Measurements from ENCODE around the gene SUN1. TPM values are rescaled to one million over a fixed set of nuclear protein-coding genes. Genes with fewer than 3 reads are reported as not detected.

The SUN1 gene
- total and polyA plus RNA-seq, 2 donors (not counting 3 experiments of a cell fraction or from before 2014, with no cell fraction given), result 158 to 410 TPM

- Histone ChIP-seq H3K79me2 (ENCODE audit: control insufficient read depth, insufficient read depth, low read length) (no peaks in the 10 kb centered on the region), H3K36me3 (ENCODE audit: control insufficient read depth in 2 of 2, extremely low read depth in 1 of 2, insufficient read depth in 2 of 2, low read length in 2 of 2) (no peaks in the 10 kb centered on the region), H4K20me1 (replicated peaks; ENCODE audit: control insufficient read depth, extremely low read depth, insufficient read depth, low read length) (no peaks in the 10 kb centered on the region), H3K9ac (replicated peaks; ENCODE audit: extremely low read depth, insufficient read depth, low read length) (no peak overlapping the region), H3K9me3 (replicated peaks; ENCODE audit: control insufficient read depth, insufficient read depth, low read length) (no peaks in the 10 kb centered on the region), H3K27ac (ENCODE audit: insufficient read depth, low read depth, low read length) (no peak overlapping the region), H2AFZ (ENCODE audit: low read depth, low read length) (no peak overlapping the region), H3K9me1 (replicated peaks; ENCODE audit: control insufficient read depth, extremely low read depth, insufficient read depth, low read length) (no peaks in the 10 kb centered on the region), H3K4me2 (ENCODE audit: insufficient read depth, low read length) (no peak overlapping the region), H3K4me3 (replicated peaks in 1 of 3; ENCODE audit: insufficient read depth in 1 of 3, low read depth in 1 of 3, low read length in 3 of 3) (no peak overlapping the region), H3K4me1 (ENCODE audit: control insufficient read depth, extremely low read depth, insufficient read depth, low read length) (no peaks in the 10 kb centered on the region), H3K27me3 (ENCODE audit: control insufficient read depth in 2 of 2, insufficient read depth in 2 of 2, low read length in 2 of 2) (peaks cover 6 to 11% of the 10 kb centered on the region in 2 experiments)
- intact Hi-C loops (cut with micrococcal nuclease), result loop anchor here (5.0 kb wide), 1 partner anchor 156 kb away; no protein-coding TSS in a partner anchor
- ChIA-PET POLR2A (no interaction called here), CTCF (interaction anchor here (1.6 to 2.2 kb wide), 3 partner anchors 47 to 270 kb away, joined by 5 to 9 read pairs (median 9); partner anchors contain the start of gene ADAP1)
- no peak for DNase-seq (ENCODE audit: low read depth, low spot score)
- no TSS peak for BruUV-seq (replicated peaks)
- TF ChIP-seq POLR2AphosphoS5 (IDR thresholded peaks at IDR 0.05; ENCODE audit: insufficient read depth, low read depth, low read length) (no peak), MYC (IDR thresholded peaks at IDR 0.05; ENCODE audit: low read depth, low read length) (no peak), GATA2 (IDR thresholded peaks at IDR 0.05; ENCODE audit: insufficient read depth, insufficient read length, low read depth, low read length) (no peak), JUN (IDR thresholded peaks at IDR 0.05; ENCODE audit: borderline replicate concordance, insufficient read depth, insufficient read length, low read depth) (no peak), FOS (IDR thresholded peaks at IDR 0.05; ENCODE audit: borderline replicate concordance, insufficient read depth, low read length) (no peak), EZH2 (IDR thresholded peaks at IDR 0.05; ENCODE audit: borderline replicate concordance, low read depth, low read length, severe bottlenecking) (no peak), MAX (IDR thresholded peaks at IDR 0.05; ENCODE audit: insufficient read depth, insufficient read length) (no peak), POLR2A (IDR thresholded peaks at IDR 0.05; ENCODE audit: low read depth, low read length) (no peak)
- TF ChIP-seq, protein P1, sequence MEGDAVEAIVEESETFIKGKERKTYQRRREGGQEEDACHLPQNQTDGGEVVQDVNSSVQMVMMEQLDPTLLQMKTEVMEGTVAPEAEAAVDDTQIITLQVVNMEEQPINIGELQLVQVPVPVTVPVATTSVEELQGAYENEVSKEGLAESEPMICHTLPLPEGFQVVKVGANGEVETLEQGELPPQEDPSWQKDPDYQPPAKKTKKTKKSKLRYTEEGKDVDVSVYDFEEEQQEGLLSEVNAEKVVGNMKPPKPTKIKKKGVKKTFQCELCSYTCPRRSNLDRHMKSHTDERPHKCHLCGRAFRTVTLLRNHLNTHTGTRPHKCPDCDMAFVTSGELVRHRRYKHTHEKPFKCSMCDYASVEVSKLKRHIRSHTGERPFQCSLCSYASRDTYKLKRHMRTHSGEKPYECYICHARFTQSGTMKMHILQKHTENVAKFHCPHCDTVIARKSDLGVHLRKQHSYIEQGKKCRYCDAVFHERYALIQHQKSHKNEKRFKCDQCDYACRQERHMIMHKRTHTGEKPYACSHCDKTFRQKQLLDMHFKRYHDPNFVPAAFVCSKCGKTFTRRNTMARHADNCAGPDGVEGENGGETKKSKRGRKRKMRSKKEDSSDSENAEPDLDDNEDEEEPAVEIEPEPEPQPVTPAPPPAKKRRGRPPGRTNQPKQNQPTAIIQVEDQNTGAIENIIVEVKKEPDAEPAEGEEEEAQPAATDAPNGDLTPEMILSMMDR (IDR thresholded peaks at IDR 0.05; ENCODE audit: extremely low read depth in 1 of 2, insufficient read depth in 1 of 2, low read depth in 1 of 2, low read length in 2 of 2), result no peak
- dilution Hi-C loops (cut with MboI; ENCODE audit: extremely low pct_ligation_motif_present, low sequenced_read_pairs), result no loop called here
- no peak for FAIRE-seq
These were observed 74.5 kb downstream of the SUN1 start for GRCh38 chr7:906776-907157.

Data from endothelial cell of umbilical vein (primary cell).